Fibroblast of the aortic adventitia (primary cell): ENCODE results near the gene TEC. TPM values are rescaled to one million over a fixed set of nuclear protein-coding genes. Genes with fewer than 3 reads are reported as not detected.
A peak's percentile ranks its signal among the peaks of the same experiment; 100 is the strongest.
"Not testable (repeated sequence)": the region's sequence is repeated elsewhere in the genome, so short reads cannot be mapped to it uniquely, and the experiment has no call there.

Source experiments
- DNase-seq: peaks from one replicate; pipeline ENCODE4 v3.0.0-alpha.2; 2010; ENCODE audit warnings: low read depth
- H3K4me3 ChIP-seq: 2 replicates; pipeline ENCODE4 v1.5.1; 2011; ENCODE audit warnings: low read depth, mild to moderate bottlenecking, control low read depth, low read length, moderate library complexity
- total RNA-seq: library from RNA; depleted of rRNA; stranded (reverse); fragments of >200 nt; gene quantifications from 2 replicates; pipeline ENCODE4 v1.2.3, GENCODE V29; 2012; ENCODE audit warnings: low replicate concordance
- TF ChIP-seq, protein P1 (sequence below): IDR thresholded peaks from 2 replicates; pipeline ENCODE4 v1.5.1; 2011; ENCODE audit warnings: mild to moderate bottlenecking, low read length, control low read depth, inconsistent platforms; ENCODE audit not compliant: insufficient read depth

The TEC gene
- total RNA-seq, 1 donor = 0.72 TPM

DNA sequence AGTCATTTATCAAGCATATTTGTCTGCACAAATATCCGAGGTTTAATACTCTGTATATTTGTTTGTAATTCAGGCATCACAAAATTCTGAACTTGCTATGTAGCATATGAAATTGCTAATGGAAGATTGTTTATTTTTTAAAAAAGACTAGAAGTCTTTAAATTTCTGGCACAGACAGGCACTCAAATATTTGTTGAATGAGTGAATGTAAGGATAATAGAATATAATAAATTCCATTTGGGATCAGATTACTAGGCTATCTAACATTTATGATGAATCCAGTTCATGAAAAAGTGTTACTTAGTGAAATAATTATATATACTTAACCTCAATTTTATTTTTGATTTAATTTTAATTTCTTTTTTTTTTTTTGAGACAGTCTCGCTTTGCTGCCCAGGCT is 30.4 kb upstream of the TEC start:
- no peak overlapping the region for H3K4me3 ChIP-seq
- peak; percentile 65 for DNase-seq
- TF ChIP-seq, protein P1, sequence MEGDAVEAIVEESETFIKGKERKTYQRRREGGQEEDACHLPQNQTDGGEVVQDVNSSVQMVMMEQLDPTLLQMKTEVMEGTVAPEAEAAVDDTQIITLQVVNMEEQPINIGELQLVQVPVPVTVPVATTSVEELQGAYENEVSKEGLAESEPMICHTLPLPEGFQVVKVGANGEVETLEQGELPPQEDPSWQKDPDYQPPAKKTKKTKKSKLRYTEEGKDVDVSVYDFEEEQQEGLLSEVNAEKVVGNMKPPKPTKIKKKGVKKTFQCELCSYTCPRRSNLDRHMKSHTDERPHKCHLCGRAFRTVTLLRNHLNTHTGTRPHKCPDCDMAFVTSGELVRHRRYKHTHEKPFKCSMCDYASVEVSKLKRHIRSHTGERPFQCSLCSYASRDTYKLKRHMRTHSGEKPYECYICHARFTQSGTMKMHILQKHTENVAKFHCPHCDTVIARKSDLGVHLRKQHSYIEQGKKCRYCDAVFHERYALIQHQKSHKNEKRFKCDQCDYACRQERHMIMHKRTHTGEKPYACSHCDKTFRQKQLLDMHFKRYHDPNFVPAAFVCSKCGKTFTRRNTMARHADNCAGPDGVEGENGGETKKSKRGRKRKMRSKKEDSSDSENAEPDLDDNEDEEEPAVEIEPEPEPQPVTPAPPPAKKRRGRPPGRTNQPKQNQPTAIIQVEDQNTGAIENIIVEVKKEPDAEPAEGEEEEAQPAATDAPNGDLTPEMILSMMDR = no peak

DNA sequence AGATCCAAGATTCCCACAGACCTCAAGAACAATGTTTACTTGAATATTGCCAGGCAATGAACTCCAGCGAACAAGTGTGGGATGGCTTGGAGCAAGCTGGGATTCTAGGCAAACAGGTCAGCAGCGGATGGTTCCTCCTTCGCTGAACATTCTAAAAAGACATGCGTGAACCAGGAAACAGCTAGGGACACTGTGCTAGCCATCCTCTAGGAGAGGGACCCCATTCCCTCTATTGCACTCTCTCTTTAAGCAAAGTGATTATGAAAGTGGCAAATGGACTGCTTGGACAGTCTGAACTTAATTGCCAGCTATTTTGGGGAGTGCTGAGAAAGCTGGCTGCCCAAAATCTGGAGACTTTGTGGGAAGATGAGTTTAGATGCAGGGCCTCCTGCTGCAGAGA is 29.9 kb upstream of the TEC start:
- H3K4me3 ChIP-seq = no peak overlapping the region
- TF ChIP-seq, protein P1 = no peak
- DNase-seq = no peak

DNA sequence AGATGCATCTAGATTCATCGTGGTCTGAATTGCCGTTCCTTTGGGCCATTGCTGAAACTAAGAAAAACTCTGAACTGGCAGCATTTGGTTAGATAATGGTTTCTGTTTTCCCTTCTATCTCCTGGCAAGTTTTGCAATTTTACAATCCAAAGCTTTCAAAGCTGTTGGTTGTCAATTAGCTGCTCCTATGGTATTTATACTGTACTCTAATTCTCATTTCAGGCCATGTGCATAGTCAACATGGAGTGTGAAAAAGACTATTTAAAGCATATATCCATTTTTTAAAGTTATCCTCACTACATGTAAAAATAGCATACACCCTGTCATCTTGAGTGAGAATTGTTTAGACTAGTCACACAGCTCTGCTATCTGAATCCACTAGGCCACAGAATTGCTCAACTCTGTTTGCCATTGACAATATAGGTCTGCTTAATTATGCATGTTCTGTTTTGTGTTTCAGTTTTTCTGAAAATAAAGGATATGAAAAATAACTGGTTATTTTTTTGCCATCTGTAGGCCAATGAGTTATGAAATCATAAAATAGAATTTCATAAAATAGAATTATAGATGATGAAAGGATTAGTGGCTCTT is 27.7 kb upstream of the TEC start:
- no peak for DNase-seq
- TF ChIP-seq, protein P1 = no peak

DNA sequence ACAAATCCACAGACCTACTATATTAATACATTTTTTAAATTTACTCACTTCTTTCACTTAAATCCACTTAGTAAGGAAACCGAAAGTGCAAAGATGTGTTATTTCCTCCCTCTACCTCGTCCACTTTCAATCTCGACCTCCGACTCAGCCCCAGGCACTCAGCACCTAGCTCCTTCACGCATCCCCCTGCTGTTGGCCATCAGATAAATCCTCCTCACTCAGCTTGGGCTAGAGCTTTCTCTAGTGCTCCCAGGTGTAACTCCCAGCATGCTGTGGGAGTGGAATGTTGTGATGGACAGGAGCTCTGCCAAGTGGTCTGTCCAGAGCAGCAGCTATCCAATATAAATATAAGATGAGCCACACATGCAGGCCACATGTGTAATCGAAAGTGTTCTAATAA is 26.7 kb upstream of the TEC start:
- TF ChIP-seq, protein P1 = no peak
- DNase-seq = no peak
- H3K4me3 ChIP-seq = no peak overlapping the region

More for the DNA sequence above, 27.7 kb upstream of the TEC start:
- H3K4me3 ChIP-seq = no peak overlapping the region

DNA sequence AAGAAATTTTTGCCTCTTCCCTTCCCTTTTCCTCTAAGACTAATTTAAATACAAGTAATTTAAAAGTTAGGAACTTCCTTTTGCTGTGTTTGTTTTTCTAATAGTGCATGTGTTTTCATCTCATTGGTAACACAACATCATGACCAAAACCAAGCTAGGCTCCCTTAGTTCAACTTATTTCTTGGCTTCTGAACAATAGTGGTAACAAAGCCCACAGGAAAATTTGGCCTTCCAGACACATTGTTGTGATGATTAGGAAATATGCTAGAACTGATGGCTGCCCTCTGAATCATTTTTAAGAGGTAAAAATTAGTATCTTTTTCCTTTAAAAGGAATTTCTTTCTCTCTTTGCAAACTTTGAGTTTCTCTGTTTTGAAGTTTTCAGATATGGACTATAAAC is 25.5 kb upstream of the TEC start:
- peak; percentile 61 for DNase-seq
- TF ChIP-seq, protein P1 = no peak
- H3K4me3 ChIP-seq = no peak overlapping the region

DNA sequence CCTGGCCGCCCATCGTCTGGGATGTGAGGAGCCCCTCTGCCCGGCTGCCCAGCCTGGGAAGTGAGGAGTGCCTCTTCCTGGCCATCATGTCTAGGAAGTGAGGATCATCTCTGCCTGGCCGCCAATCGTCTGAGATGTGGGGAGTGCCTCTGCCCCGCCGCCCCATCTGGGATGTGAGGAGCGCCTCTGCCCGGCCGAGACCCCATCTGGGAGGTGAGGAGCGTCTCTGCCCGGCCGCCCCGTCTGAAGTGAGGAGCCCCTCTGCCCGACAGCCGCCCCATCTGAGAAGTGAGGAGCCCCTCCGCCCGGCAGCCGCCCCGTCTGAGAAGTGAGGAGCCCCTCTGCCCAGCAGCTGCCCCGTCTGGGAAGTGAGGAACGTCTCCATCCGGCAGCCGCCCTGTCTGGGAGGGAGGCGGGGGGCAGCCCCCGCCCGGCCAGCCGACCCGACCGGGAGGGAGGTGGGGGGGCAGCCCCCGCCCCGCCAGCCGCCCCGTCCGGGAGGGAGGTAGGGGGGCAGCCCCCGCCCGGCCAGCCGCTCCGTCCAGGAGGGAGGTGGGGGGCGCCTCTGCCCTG is 22.7 kb upstream of the TEC start:
- not testable (repeated sequence) for H3K4me3 ChIP-seq, DNase-seq

DNA sequence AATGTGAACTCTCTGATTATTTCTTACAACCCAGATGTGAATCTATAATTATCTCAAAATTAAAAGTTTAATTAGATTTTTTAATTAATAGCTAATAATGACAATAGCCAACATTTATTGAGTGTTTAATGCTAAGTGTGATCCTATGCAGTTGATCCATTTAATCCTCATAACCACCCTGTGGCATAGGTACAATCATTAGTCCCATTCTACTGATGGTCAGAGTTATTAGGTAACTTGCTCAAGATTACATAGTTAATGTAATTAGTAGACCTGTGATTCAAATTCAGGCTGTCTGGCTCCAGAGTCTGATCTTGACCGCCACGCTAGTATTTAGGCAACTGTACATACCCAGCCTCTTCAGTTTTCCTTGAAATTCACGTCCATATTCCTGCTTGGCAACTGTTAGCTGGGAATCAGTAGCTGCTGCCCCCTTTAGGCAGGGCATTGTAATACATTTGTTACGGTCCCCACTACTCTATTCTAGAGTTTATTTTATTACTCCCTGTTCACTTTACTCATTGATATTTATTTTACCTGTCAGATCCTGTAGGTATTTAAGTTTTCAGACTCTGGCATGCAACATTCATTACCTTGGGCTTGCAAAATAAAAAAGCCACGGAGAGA is 20.6 kb upstream of the TEC start:
- peak; percentile 22 for DNase-seq
- TF ChIP-seq, protein P1 = peak; percentile 52
- H3K4me3 ChIP-seq = no peak overlapping the region

DNA sequence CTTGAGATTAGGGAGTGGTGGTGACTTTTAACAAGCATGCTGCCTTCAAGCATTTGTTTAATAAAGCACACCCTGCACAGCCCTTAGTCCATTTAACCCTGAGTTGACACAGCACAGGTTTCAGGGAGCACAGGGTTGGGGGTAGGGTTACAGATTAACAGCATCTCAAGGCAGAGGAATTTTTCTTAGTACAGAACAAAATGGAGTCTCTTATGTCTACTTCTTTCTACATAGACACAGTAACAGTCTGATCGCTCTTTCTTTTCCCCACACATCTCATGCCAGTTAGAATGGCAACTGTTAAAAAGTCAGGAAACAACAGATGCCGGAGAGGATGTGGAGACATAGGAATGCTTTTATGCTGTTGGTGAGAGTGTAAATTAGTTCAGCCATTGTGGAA is 16.4 kb upstream of the TEC start:
- not testable (repeated sequence) for H3K4me3 ChIP-seq, DNase-seq

DNA sequence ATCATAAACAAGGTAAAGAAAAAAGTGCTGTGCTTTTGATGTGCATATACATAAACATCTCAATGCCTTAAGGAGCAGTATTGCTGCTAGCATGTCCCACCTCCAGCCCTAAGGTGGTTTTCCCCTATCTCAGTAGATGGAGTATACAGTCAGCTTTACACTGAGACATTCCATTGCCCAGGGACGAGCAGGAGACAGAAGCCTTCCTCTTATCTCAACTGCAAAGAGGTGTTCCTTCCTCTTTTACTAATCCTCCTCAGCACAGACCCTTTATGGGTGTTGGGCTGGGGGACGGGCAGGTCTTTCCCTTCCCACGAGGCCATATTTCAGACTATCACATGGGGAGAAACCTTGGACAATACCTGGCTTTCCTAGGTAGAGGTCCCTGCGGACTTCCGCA is 16.0 kb upstream of the TEC start:
- DNase-seq, H3K4me3 ChIP-seq: not testable (repeated sequence)
